Chondrocyte (in vitro differentiated cells): ENCODE results near the gene PRTN3. TPM values are rescaled to one million over a fixed set of nuclear protein-coding genes. Genes with fewer than 3 reads are reported as not detected.

Experiments
- DNase-seq: peaks from one replicate; pipeline ENCODE4 v3.0.0; 2021; ENCODE audit warnings: mixed read lengths, low spot score
- H3K27ac Mint-ChIP-seq: one replicate; pipeline ENCODE4 v1.8.0; 2021; ENCODE audit warnings: mild to moderate bottlenecking, moderate library complexity, mixed read lengths; ENCODE audit not compliant: unreplicated experiment
- H3K27me3 Mint-ChIP-seq: 2 replicates; pipeline ENCODE4 v1.8.0; 2021; ENCODE audit warnings: low read depth, mixed read lengths
- H3K36me3 Mint-ChIP-seq: 2 replicates; pipeline ENCODE4 v1.8.0; 2021; ENCODE audit warnings: low read depth, mixed read lengths
- H3K4me1 Mint-ChIP-seq: 2 replicates; pipeline ENCODE4 v1.8.0; 2021; ENCODE audit warnings: low read depth, mild to moderate bottlenecking, mixed read lengths
- H3K4me3 Mint-ChIP-seq: one replicate; pipeline ENCODE4 v1.8.0; 2021; ENCODE audit warnings: mild to moderate bottlenecking, moderate library complexity, mixed read lengths; ENCODE audit not compliant: unreplicated experiment
- H3K9me3 Mint-ChIP-seq: 2 replicates; pipeline ENCODE4 v1.8.0; 2021; ENCODE audit warnings: low read depth, mixed read lengths
- CTCF ChIP-seq: fragments of 200-600 bp; sonication (generic); IDR thresholded peaks from 2 replicates; pipeline ENCODE4 v1.5.0; 2021; ENCODE audit warnings: antibody characterized with exemption, mild to moderate bottlenecking, moderate library complexity
- total RNA-seq: library from RNA; stranded (reverse); gene quantifications from 3 replicates; pipeline ENCODE4 v1.2.1, GENCODE V29; 2021

Gene PRTN3
- total RNA-seq, 1 donor from 2014 or later: not detected

- H3K4me3 Mint-ChIP-seq: no peak overlapping the region
- no peaks in the 10 kb centered on the region for H3K4me1 Mint-ChIP-seq
- TF ChIP-seq CTCF: no peak
- peaks cover 22% of the 10 kb centered on the region for H3K36me3 Mint-ChIP-seq
- H3K9me3 Mint-ChIP-seq: no peaks in the 10 kb centered on the region
- no peak overlapping the region for H3K27ac Mint-ChIP-seq
- no peak for DNase-seq
- H3K27me3 Mint-ChIP-seq: no peaks in the 10 kb centered on the region
Measured at GRCh38 chr19:810077-810855, 30.5 kb upstream of the PRTN3 start.

- Mint-ChIP-seq H3K4me1 (no peaks in the 10 kb centered on the region), H3K27ac (no peak overlapping the region)
Measured at GRCh38 chr19:810883-811489, 29.8 kb upstream of the PRTN3 start.

GRCh38 chr19:811506-812048 lies 29.2 kb upstream of the PRTN3 start:
- H3K27me3 Mint-ChIP-seq: no peaks in the 10 kb centered on the region
- H3K27ac Mint-ChIP-seq: no peak overlapping the region
- no peaks in the 10 kb centered on the region for H3K4me1 Mint-ChIP-seq
- H3K9me3 Mint-ChIP-seq: peaks cover 3% of the 10 kb centered on the region
- peaks cover 28% of the 10 kb centered on the region for H3K36me3 Mint-ChIP-seq
- TF ChIP-seq CTCF: no peak
- H3K4me3 Mint-ChIP-seq: no peak overlapping the region
- no peak for DNase-seq

More at GRCh38 chr19:810883-811489, 29.8 kb upstream of the PRTN3 start:
- no peak overlapping the region for H3K4me3 Mint-ChIP-seq
- DNase-seq: no peak
- H3K9me3 Mint-ChIP-seq: no peaks in the 10 kb centered on the region
- no peaks in the 10 kb centered on the region for H3K27me3 Mint-ChIP-seq
- H3K36me3 Mint-ChIP-seq: peaks cover 25% of the 10 kb centered on the region
- TF ChIP-seq CTCF: no peak

- TF ChIP-seq CTCF: no peak
- Mint-ChIP-seq H3K4me1 (no peaks in the 10 kb centered on the region), H3K4me3 (no peak overlapping the region), H3K27me3 (no peaks in the 10 kb centered on the region), H3K9me3 (peaks cover 4% of the 10 kb centered on the region), H3K36me3 (peaks cover 26% of the 10 kb centered on the region), H3K27ac (no peak overlapping the region)
- DNase-seq: no peak
Measured at GRCh38 chr19:812049-812746, 28.6 kb upstream of the PRTN3 start.

GRCh38 chr19:812747-813218 lies 28.0 kb upstream of the PRTN3 start:
- Mint-ChIP-seq H3K27me3 (no peaks in the 10 kb centered on the region), H3K4me3 (no peak overlapping the region), H3K27ac (no peak overlapping the region), H3K36me3 (peaks cover 20% of the 10 kb centered on the region), H3K9me3 (peaks cover 4% of the 10 kb centered on the region), H3K4me1 (no peaks in the 10 kb centered on the region)
- DNase-seq: no peak
- no peak for TF ChIP-seq CTCF
